GM12874 (cell line): ENCODE results near the gene TNFSF10.

ENCODE experiments used
- CTCF ChIP-seq: IDR thresholded peaks from 2 replicates; pipeline ENCODE4 v1.5.1; 2011; ENCODE audit warnings: low read depth, mild to moderate bottlenecking, control low read depth, low read length, moderate library complexity; ENCODE audit not compliant: insufficient read depth

Gene TNFSF10

GRCh38 chr3:172513488-172513887, 9.7 kb downstream of the TNFSF10 start:
- no peak for TF ChIP-seq CTCF

- no peak for TF ChIP-seq CTCF
Measured at GRCh38 chr3:172511783-172512762, 11.2 kb downstream of the TNFSF10 start.

- no peak for TF ChIP-seq CTCF
Measured at GRCh38 chr3:172506094-172506493, 17.1 kb downstream of the TNFSF10 start.

- TF ChIP-seq CTCF = no peak
Measured at GRCh38 chr3:172501540-172501939, 21.7 kb downstream of the TNFSF10 start.

- peak; percentile 61 for TF ChIP-seq CTCF
Measured at GRCh38 chr3:172490198-172490669, 33.0 kb downstream of the TNFSF10 start.

- no peak for TF ChIP-seq CTCF
Measured at GRCh38 chr3:172478116-172478515, 45.1 kb downstream of the TNFSF10 start.

GRCh38 chr3:172476347-172476746, 46.9 kb downstream of the TNFSF10 start:
- no peak for TF ChIP-seq CTCF
